HG03066 (cell line): ENCODE measurements around the gene PIKFYVE.
"Not testable (repeated sequence)": the region's sequence is repeated elsewhere in the genome, so short reads cannot be mapped to it uniquely, and the experiment has no call there.

Experiments
- ATAC-seq: cut with Tn5 transposase; IDR thresholded peaks from one replicate; pipeline ENCODE4 v1.9.1; 2021; ENCODE audit warnings: low read depth; ENCODE audit not compliant: unreplicated experiment

PIKFYVE gene

DNA sequence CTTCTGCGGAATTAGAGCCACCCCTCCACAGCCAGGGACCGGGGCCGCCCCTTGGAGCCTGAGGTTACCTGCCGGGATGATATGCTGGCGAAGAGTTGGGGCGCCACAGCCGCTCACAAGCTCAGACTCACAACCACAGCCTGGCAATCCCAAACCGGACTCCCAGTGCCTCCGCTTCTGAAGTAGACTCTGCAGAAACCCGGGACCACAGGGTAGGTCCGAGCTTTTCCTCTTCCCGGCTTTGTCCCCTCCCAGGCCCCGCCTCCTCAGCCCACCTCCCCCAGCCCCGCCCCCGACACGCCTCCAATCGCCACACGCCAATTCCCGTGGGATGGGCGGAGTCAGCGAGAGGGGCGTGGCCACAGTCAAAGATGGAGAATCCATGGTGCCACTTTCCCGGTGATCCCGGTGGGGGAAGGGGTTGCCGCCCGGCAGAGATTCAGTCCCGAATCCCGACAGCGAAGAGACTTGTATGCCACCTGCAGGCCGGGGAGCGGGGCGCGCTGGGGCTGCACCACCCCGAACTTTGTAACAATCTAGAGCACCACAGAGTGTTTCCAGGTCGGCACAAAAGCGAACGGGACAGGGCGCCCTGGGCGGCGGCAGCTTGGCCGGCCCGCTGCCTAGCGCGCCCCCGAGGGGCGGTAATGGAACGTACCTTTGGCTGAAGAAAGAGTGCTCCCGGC is 11.0 kb upstream of the PIKFYVE start, which contains the start of gene IDH1:
Gene IDH1 (minus strand): TSS at position 201 of the 686 bp plus-strand sequence. CDS start 3,520 bp downstream, outside the sequence.
- peak; percentile 68 for ATAC-seq

DNA sequence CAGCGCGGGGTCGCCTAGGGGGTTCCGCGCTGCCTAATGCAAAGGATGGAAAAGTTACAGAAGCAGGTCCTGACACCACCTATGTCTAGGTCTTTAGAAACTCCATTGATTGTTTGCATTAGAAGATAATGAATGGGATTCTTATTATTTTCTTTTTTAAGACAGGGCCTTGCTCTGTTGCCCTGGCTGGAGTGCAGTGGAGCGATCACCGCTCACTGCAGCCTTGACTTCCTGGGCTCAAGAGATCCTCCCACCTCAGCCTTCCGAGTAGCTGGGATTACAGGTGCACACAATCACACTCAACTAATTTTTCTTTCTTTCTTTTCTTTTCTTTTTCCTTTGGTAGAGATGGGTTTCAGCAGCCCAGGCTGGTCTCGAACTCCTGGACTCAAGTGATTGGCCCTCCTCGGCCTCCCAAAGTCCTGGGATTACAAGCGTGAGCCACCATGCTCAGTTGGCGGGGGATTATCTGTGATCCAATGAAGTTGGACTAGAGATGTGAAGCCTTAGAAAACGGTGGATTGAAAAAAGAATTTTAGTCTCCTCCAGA is 10.4 kb upstream of the PIKFYVE start:
- ATAC-seq: peak; percentile 19

GRCh38 chr2:208256192-208256782 is 9.8 kb upstream of the PIKFYVE start:
- ATAC-seq: no peak

GRCh38 chr2:208256849-208257813 is 8.9 kb upstream of the PIKFYVE start:
- not testable (repeated sequence) for ATAC-seq

DNA sequence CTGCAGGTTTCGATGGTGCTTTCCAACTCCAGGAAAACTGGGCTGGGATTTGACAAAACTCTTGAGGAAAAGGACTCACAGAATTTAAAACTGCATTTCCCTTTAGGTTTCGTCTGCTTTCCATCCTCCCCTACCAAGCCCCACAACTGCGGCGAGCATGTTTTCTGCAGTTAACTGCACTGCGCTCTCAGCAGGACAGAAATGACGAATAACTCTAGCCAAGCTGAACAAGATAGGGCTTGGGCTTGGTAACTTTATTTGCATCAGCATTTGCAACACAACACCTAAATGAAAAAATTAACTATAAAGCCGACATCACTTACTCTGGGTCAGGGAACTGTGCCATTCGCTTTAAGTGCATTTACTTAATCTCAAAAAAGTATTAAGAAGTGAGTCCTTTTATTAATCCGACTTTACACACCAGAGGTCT is 669 bp upstream of the PIKFYVE start:
- ATAC-seq: peak; percentile 36

GRCh38 chr2:208266553-208266893 is 468 bp downstream of the PIKFYVE start:
- peak; percentile 9 for ATAC-seq

DNA sequence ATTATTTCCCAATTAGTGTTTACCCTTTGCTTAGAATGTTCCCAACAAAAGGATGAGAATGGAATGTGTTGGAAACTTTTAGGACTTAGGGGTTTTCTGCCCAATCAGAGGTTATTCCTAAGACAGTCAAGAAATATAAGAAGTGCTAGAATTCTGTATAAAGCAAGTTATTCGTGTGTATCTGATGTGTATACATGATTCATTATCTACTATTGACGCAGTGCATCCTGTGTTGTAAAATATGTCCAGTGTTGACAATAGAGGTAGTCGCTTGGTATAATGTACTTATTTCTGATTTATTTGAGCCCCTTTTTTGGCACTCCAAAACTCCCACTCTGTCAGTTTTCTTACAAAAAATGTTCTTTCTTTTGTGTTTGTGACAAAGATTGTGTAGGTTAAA is 881 bp downstream of the PIKFYVE start:
- ATAC-seq: no peak

- ATAC-seq: not testable (repeated sequence)
Measured at GRCh38 chr2:208267526-208267925, 1.5 kb downstream of the PIKFYVE start.

DNA sequence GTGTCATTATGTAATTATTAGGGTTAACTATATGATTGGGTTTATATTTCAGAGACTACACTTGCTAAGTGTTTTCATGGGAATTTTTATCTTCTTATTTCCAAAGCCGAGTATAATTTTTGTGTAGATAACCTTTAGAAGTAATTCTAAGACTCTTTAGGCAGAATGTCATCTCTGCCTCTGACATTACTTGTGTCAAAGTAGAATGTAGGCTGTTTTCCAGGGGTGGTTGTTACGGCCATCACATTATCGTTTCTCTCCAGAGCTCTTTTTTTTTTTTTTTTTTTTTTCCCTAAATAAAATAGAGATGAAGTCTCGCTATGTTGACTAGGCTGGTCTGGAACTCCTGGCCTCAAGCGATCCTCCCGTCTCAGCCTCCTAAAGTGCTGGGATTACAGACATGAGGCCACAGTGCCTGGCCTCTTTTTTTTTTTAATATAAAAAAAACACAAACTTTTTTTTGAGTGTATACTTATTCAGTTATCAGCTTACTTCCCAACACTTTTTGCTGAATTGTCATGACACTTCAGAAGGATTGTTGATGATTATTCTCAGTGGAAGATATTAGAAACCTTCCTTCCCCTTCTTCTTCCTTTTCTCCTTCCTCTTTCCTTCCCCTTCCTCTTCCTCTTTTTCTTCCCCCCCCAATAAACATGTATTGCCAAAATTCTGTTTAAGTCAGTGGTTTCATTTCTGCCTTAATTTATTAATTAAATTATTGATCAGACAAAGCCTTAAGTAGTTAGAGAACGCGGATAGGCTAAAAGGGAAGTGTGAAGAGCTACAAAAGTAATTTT is 2.3 kb downstream of the PIKFYVE start:
- ATAC-seq: no peak

DNA sequence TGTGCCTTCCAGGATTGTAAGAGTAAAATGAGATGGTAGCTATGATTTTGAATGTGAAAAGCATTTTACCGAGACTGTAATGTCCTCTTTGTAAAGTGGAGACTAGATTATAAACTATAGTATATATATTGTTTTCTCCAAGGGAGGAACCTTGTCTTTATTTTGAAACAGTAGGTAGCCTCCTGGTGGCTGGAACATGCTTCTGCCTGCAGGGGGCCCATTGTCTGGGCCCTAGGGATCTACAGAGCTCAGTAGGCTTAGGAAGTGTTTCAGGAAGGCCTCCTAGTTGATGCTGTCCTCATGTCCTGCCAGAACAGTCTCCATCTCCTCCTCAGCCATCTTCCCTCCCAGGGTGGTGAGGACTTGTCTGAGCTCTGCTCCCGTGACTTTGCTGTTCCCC is 3.0 kb downstream of the PIKFYVE start:
- ATAC-seq: no peak

DNA sequence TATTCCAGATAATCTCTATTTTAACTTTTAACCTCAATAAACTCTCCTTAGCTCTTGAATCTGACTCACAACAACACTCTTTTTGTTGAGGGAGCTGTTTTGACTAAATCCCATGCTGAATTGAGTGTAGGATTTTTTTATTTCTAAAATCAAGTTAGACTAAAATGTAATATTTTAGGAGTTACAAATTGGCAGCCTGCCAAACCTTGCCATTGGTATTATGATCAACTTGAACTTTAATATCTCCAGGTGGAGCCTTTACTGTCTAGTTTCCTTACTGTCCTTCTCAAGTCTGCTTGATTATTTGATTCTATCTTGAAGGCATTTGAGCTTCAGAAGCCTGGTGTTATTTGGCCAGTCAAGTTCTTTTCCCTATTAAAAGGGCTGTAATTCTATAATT is 8.7 kb downstream of the PIKFYVE start:
- ATAC-seq: no peak

- no peak for ATAC-seq
Measured at GRCh38 chr2:208278549-208278948, 12.5 kb downstream of the PIKFYVE start.

- ATAC-seq: no peak
Measured at GRCh38 chr2:208279236-208279635, 13.2 kb downstream of the PIKFYVE start.

DNA sequence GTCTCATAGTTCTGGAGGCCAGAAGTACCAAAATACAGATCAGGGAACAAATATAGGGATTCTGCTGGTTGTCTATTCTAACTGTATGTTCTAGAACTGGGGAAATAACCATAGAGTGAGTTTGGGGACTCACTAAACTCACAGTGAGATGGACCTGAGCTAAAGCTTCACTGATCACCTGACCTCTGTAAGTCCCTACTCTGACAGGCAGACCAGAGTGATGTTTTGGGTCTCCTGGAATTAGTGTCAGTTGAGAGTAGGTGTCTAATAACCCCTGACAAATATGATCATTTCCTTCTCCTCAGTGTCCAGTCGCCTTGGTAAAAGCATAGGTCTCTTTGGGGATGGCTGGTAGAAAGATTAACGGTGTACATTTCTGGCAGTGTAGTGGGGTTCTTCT is 14.2 kb downstream of the PIKFYVE start:
- ATAC-seq: no peak

DNA sequence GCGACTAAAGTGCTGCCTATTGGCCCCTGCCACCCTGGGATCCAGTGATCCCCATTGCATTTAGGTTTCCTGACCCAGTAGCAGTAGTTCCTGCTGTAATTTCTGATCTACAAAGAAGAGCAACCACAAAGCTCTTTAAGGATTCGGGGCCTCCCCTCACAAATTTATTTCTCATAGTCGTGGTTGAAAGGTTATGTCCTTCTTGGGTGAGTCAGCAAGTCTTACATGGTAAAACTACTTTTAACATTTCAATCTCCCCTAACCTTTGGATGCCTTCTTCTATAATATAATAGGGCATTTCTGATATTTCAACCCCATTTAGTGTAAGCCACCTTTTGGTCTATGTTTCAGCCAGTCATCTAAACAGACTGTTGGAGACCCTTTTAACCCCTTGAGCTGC is 14.9 kb downstream of the PIKFYVE start:
- peak; percentile 58 for ATAC-seq

DNA sequence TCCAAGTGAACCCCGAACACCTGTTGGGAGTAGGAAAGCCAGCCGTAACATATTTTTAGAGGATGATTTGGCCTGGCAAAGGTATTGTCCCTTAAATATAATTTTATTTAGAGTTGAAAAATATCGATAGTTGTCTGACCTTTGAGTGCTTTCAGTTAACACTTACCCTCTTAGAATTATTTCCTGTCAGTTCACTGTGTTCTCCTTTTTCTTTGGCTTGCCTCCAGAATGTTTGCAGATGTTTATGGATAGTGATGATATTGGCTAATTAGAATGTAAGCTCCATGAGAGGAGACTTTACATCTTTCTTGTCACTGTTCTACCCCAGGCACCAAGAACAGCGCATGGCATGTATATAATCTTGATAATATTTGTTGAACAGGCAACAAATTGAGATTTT is 19.8 kb downstream of the PIKFYVE start:
- ATAC-seq: no peak

- ATAC-seq: no peak
Measured at GRCh38 chr2:208294482-208295024, 28.5 kb downstream of the PIKFYVE start.

- no peak for ATAC-seq
Measured at GRCh38 chr2:208295834-208296233, 29.8 kb downstream of the PIKFYVE start.

DNA sequence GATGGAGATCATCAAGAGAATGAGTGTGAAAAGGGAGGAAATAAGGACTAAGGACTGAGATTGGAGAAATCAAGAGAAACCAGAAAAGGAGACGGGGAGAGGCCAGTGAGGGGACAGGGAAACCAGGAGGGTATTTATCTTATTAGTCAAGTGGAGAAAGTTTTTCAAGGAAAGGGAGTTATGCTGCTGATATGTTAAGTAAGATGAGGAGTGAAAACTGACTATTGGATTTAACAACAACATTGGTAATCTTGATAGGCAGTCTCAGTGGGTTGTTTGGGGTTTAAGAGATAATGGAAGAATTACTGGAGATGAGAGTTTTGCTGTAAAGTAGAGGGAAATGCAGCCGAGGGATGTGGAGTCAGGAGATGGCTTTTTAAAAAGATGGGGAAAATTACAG is 30.6 kb downstream of the PIKFYVE start:
- ATAC-seq: no peak

GRCh38 chr2:208297961-208298360 is 31.9 kb downstream of the PIKFYVE start:
- ATAC-seq: no peak
